GM10266 (cell line): ENCODE measurements around the gene ANG.
"Not testable (repeated sequence)": the region's sequence is repeated elsewhere in the genome, so short reads cannot be mapped to it uniquely, and the experiment has no call there.

Experiments
- DNase-seq: peaks from one replicate; pipeline ENCODE4 v3.0.0; 2012; ENCODE audit errors: extremely low spot score
- CTCF ChIP-seq: IDR thresholded peaks from 2 replicates; pipeline ENCODE4 v1.5.1; 2012; ENCODE audit warnings: mild to moderate bottlenecking, low read depth; ENCODE audit not compliant: control insufficient read depth, insufficient read depth; ENCODE audit errors: missing control alignments

ANG gene

GRCh38 chr14:20662968-20663732 is 25.4 kb upstream of the ANG start:
- no peak for DNase-seq
- peak; percentile 75 for TF ChIP-seq CTCF

- DNase-seq = not testable (repeated sequence)
These were observed 22.1 kb upstream of the ANG start for GRCh38 chr14:20666400-20666961.

- no peak for TF ChIP-seq CTCF
- DNase-seq = peak; percentile 59
These were observed 20.6 kb upstream of the ANG start for GRCh38 chr14:20667957-20668356.

GRCh38 chr14:20668969-20669368 is 19.6 kb upstream of the ANG start:
- no peak for TF ChIP-seq CTCF
- DNase-seq = no peak

GRCh38 chr14:20671597-20672283 is 16.8 kb upstream of the ANG start:
- no peak for DNase-seq
- TF ChIP-seq CTCF = no peak

GRCh38 chr14:20675669-20676068 is 12.9 kb upstream of the ANG start:
- TF ChIP-seq CTCF = no peak
- DNase-seq = no peak

- TF ChIP-seq CTCF = no peak
- DNase-seq = no peak
These were observed 12.5 kb upstream of the ANG start for GRCh38 chr14:20676072-20676471.
